Measurements from ENCODE around the gene THEM4.

GRCh38 chr1:151849126-151849525 is 60.2 kb downstream of the THEM4 start:
- TF ChIP-seq POLR2A (IDR thresholded peaks at IDR 0.05) (no peak), CTCF (IDR thresholded peaks at IDR 0.05) (no peak)

All from breast epithelium (tissue), 3 donors.